Esophagus squamous epithelium (tissue), 5 donors: ENCODE data around the gene KLF11. TPM values are rescaled to one million over a fixed set of nuclear protein-coding genes. Genes with fewer than 3 reads are reported as not detected.

Source experiments
- DNase-seq: peaks from one replicate; lab custom pipeline; 2025; lab: John Stamatoyannopoulos, UW
- H3K27ac ChIP-seq, 4 donors: fragments of 200-600 bp; sonication (generic); one replicate each; pipeline ENCODE4 v1.5.1; 2016 to 2019; ENCODE audit warnings: mild to moderate bottlenecking in 1 of 4
- H3K27me3 ChIP-seq, 4 donors: fragments of 200-600 bp; sonication (generic); 1 replicate in 3 of 4; 2 replicates in 1 of 4; pipeline versions ENCODE4 v1.5.1 to v1.6.0; 2017 to 2021; ENCODE audit warnings: antibody characterized with exemption in 1 of 4
- H3K36me3 ChIP-seq, 3 donors: fragments of 200-600 bp; sonication (generic); one replicate each; pipeline ENCODE4 v1.5.1; 2016 to 2019
- H3K4me1 ChIP-seq, 3 donors: fragments of 200-600 bp; sonication (generic); one replicate each; pipeline ENCODE4 v1.5.1; 2017 to 2019
- H3K4me3 ChIP-seq, 4 donors: fragments of 200-600 bp; sonication (generic); 1 replicate in 3 of 4; 2 replicates in 1 of 4; pipeline ENCODE4 v1.5.1; 2016 to 2019; ENCODE audit warnings: mild to moderate bottlenecking in 2 of 4, moderate library complexity in 1 of 4
- H3K9me3 ChIP-seq, 3 donors: fragments of 200-600 bp; sonication (generic); one replicate each; pipeline ENCODE4 v1.5.1; 2016 to 2019
- POLR2A ChIP-seq, 4 donors: fragments of 450-650 bp; IDR thresholded peaks; one replicate each; pipeline ENCODE4 v1.6.1; 2017; ENCODE audit warnings: antibody characterized with exemption in 4 of 4, mild to moderate bottlenecking in 4 of 4, moderate library complexity in 3 of 4
- WGBS, 2 donors: methylation state at CpG; one replicate each; pipeline ENCODE4 v1.1.5; 2018; 5-methylcytosine and 5-hydroxymethylcytosine counted together
- intact Hi-C: fragments of 100-400 bp; cut with DNase I; formaldehyde crosslinking; loops from one replicate; pipeline ENCODE4 v1.15.0; 2022
- total RNA-seq, 4 donors: library from RNA; depleted of rRNA; stranded (reverse); fragments of >200 nt; gene quantifications; one replicate each; pipeline ENCODE4 v1.1.0, GENCODE V29; 2016
- TF ChIP-seq, protein P1 (sequence below), 6 experiments: fragments of 450-650 bp in 4 of 6; fragments of 200-600 bp in 2 of 6; sonication (generic) in 2 of 6; IDR thresholded peaks; one replicate each; pipeline ENCODE4 v1.5.1; 2016 to 2019; ENCODE audit warnings: antibody characterized with exemption in 6 of 6, mild to moderate bottlenecking in 4 of 6, moderate library complexity in 4 of 6
- donor health status: DM: yes; HTN: yes; CAD: no.

The KLF11 gene
- total RNA-seq, 4 donors from 2014 or later = 2.2 to 13.2 (median 8.2) TPM

DNA sequence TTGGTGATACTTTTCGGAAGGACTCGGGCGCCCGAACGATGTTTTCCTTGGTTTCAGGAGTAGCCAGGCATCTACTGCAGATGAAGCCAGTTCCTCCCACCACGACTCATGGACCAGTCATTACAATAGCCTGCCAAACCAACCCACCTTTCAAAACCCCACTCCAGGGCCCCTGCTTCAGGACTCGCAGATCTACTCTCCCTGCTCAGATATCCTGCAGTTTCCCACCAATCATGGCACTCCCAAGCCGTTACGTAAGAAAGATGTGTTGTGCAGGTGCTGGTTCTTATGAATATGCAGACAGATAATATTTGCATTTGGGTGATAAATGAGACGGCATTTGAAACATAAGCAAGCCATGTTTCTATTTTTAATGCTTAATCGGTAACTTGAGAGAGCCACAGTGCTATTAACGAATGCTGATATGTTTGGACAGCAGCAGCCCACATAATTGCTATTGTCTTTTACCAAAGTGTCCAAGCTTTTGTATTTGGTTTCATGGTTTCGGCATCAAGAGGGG lies 40.4 kb downstream of the KLF11 start:
- WGBS, 2 donors = 65 to 69% methylated on average over 13 of the region's 13 CpGs

DNA sequence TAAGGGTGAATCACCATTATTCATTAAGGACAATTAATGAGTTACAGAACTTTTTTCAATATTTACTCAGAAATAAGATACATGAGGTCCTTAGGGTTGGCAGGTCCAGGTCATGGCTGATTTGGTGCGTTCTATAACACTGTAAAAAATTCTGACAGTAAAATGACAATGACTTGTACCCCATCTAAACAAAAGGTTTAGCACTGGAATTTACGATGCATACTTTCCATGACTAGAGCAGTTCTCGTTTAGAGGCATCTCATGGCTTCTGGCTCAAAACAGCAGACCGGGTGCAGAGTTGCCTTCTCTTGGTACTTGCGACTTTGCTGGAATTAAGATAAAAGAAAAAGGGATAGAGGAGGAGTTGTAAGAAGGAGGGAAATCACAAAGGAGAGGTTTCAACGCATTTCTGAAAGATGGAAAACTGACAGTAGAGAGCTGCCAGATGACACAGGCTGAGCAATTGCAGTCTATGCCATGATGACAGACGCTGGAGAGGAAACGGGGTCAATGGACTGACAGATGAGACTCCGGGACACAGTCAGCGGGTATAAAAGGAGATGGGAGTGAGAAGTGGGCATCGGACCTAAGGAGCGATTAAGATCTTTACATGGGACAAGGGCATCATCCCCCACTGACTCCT lies 41.0 kb downstream of the KLF11 start:
- peaks cover 5 to 19% (median 15%) of the 10 kb centered on the region in 3 donors for H3K4me1 ChIP-seq
- peaks cover 3 to 70% (median 10%) of the 10 kb centered on the region in 4 donors for H3K27me3 ChIP-seq
- H3K9me3 ChIP-seq = no peaks in the 10 kb centered on the region
- WGBS, 2 donors = 67 to 74% methylated on average over 12 of the region's 12 CpGs
- intact Hi-C loops = no loop called here
- DNase-seq = no peak
- H3K4me3 ChIP-seq = no peak overlapping the region
- H3K27ac ChIP-seq = no peak overlapping the region
- H3K36me3 ChIP-seq = no peaks in the 10 kb centered on the region
- TF ChIP-seq POLR2A (IDR thresholded peaks at IDR 0.05) = no peak
- TF ChIP-seq, protein P1, sequence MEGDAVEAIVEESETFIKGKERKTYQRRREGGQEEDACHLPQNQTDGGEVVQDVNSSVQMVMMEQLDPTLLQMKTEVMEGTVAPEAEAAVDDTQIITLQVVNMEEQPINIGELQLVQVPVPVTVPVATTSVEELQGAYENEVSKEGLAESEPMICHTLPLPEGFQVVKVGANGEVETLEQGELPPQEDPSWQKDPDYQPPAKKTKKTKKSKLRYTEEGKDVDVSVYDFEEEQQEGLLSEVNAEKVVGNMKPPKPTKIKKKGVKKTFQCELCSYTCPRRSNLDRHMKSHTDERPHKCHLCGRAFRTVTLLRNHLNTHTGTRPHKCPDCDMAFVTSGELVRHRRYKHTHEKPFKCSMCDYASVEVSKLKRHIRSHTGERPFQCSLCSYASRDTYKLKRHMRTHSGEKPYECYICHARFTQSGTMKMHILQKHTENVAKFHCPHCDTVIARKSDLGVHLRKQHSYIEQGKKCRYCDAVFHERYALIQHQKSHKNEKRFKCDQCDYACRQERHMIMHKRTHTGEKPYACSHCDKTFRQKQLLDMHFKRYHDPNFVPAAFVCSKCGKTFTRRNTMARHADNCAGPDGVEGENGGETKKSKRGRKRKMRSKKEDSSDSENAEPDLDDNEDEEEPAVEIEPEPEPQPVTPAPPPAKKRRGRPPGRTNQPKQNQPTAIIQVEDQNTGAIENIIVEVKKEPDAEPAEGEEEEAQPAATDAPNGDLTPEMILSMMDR (IDR thresholded peaks at IDR 0.05) = no peak

More for the DNA sequence above, 40.4 kb downstream of the KLF11 start:
- Histone ChIP-seq H3K36me3 (no peaks in the 10 kb centered on the region), H3K4me3 (no peak overlapping the region), H3K9me3 (no peaks in the 10 kb centered on the region), H3K27me3 (peaks cover 3 to 73% (median 10%) of the 10 kb centered on the region in 4 donors), H3K27ac (no peak overlapping the region), H3K4me1 (peaks cover 8 to 25% (median 17%) of the 10 kb centered on the region in 3 donors)
- TF ChIP-seq POLR2A (IDR thresholded peaks at IDR 0.05) = no peak
- TF ChIP-seq, protein P1 (IDR thresholded peaks at IDR 0.05) = no peak
- intact Hi-C loops = no loop called here
- DNase-seq = no peak

DNA sequence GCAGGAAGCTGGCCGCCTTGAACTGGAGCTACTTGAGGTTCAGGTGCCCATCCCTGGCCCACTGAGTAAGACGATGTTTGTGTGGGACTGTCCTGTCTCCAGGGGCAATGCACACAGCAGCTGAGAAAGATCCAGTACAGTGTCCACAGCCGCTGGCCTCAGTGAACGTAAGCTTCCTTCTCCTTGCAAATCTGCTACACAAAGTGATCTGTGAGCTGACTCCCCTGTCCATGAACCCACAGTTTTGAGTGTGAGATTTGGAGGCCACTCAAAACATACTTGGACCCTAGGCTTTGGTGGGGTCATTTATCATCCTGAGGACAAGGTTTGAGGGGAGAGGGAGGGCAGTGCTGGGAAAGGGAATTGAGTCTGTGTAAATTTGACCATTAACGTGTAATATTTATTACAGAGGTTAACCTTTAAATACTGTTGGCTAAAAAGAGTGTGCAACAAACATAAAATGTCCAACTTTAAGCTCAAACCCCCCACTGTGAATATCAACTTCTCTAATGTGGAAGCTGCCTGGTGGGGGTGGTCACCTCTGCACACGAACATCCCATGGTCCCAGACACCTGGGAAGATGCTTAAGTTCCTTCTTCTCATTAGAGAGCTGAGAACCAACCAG lies 41.8 kb downstream of the KLF11 start:
- 53 to 79% methylated on average over 2 to 5 of the region's 6 CpGs for WGBS, 2 donors
- Histone ChIP-seq H3K4me3 (no peak overlapping the region), H3K9me3 (no peaks in the 10 kb centered on the region), H3K27ac (no peak overlapping the region), H3K36me3 (no peaks in the 10 kb centered on the region), H3K4me1 (peaks cover 5 to 13% (median 6%) of the 10 kb centered on the region in 3 donors), H3K27me3 (peaks cover 3 to 70% (median 10%) of the 10 kb centered on the region in 4 donors)
- DNase-seq = no peak
- TF ChIP-seq, protein P1 (IDR thresholded peaks at IDR 0.05) = no peak
- no peak for TF ChIP-seq POLR2A (IDR thresholded peaks at IDR 0.05)
- intact Hi-C loops = no loop called here

DNA sequence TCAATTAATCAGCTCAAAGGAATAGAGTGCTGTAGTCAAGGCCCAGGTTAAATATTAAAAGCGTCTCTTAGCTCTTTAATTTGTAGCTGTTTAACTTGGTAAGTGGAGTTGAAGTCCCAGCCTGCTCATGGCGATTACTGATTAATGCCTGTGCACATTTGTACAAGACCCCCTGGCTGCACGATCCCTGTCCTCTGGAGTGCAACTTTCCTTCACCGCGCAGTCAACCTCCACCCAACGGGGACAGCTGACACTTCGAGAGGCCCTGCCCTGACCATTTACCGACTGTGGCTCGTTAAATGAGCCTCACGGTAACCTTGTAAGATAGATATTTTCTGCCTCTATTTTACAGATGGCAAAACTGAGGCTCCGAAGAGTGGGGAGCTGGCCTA lies 42.3 kb downstream of the KLF11 start:
- WGBS, 2 donors = 85 to 94% methylated on average over 7 to 10 of the region's 11 CpGs
- intact Hi-C loops = no loop called here
- Histone ChIP-seq H3K4me3 (no peak overlapping the region), H3K9me3 (no peaks in the 10 kb centered on the region), H3K27me3 (peaks cover under 1 to 69% (median 7%) of the 10 kb centered on the region in 4 donors), H3K4me1 (peaks cover 1 to 9% (median 2%) of the 10 kb centered on the region in 3 donors), H3K27ac (no peak overlapping the region), H3K36me3 (no peaks in the 10 kb centered on the region)
- TF ChIP-seq POLR2A (IDR thresholded peaks at IDR 0.05) = no peak
- TF ChIP-seq, protein P1 (IDR thresholded peaks at IDR 0.05) = no peak
- DNase-seq = no peak

DNA sequence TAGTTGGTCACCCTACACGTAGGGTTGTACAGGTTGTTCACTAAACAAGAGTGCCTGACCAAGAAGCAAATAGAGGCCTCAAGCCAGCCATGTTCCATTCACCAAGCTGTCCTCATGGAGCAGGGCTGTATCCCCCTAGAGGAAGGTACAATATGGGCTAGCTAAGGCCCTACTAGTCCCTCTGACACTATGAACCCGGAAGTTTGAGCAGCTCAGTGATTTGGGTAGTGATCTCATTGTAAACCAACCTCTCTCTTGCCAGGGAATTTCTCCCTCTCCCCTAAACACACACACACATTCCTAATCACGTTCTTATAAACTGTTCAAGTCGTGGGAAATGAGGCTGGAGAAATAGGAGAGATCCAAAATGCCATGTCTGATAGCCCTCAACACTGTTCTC lies 43.6 kb downstream of the KLF11 start:
- peaks cover 0 to 11% (median 6%) of the 10 kb centered on the region in 3 donors for H3K4me1 ChIP-seq
- no peaks in the 10 kb centered on the region for H3K36me3 ChIP-seq
- DNase-seq = no peak
- TF ChIP-seq, protein P1 (IDR thresholded peaks at IDR 0.05) = no peak
- no peak for TF ChIP-seq POLR2A (IDR thresholded peaks at IDR 0.05)
- WGBS, 2 donors = 30 to 44% methylated on average over 3 to 4 of the region's 4 CpGs
- H3K27me3 ChIP-seq = peaks cover 0 to 69% (median 8%) of the 10 kb centered on the region in 4 donors
- no peaks in the 10 kb centered on the region for H3K9me3 ChIP-seq
- no peak overlapping the region for H3K4me3 ChIP-seq
- intact Hi-C loops = no loop called here
- H3K27ac ChIP-seq = no peak overlapping the region
